ENCODE measurements around the gene HOXC11.

The HOXC11 gene

DNA sequence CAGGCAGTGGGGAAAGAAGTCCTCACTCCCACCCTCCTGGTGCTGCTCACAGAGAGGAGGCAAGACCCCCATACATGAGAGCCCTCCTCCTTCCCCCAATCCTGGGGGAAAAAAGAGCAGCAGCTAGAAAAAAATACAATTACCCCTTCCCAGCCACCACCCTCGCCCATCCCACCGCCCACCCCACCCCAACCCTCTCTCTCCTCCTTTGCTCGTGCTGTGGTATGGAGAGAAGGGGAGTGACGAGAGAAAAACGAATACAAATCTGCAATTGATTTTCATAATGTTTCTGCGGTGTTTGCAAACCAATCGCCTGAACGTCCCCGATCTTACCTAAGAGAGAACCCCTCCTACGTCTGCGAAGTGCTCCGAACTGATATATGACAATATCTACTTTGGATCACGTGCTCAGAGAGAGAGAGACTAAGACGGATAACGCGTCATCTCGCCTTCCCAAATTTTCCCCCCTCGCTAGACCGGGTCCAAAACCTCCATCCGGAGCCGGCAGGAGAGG, at the start of gene HOXC11:
Gene HOXC11 (plus strand): TSS at position 405 of the 514 bp plus-strand sequence. CDS start 116 bp downstream, outside the sequence.
- no peak for DNase-seq (ENCODE audit: low read depth)
- H3K4me3 ChIP-seq (ENCODE audit: low read depth, low read length): peak within 1 kb of the TSS; percentile 75

DNA sequence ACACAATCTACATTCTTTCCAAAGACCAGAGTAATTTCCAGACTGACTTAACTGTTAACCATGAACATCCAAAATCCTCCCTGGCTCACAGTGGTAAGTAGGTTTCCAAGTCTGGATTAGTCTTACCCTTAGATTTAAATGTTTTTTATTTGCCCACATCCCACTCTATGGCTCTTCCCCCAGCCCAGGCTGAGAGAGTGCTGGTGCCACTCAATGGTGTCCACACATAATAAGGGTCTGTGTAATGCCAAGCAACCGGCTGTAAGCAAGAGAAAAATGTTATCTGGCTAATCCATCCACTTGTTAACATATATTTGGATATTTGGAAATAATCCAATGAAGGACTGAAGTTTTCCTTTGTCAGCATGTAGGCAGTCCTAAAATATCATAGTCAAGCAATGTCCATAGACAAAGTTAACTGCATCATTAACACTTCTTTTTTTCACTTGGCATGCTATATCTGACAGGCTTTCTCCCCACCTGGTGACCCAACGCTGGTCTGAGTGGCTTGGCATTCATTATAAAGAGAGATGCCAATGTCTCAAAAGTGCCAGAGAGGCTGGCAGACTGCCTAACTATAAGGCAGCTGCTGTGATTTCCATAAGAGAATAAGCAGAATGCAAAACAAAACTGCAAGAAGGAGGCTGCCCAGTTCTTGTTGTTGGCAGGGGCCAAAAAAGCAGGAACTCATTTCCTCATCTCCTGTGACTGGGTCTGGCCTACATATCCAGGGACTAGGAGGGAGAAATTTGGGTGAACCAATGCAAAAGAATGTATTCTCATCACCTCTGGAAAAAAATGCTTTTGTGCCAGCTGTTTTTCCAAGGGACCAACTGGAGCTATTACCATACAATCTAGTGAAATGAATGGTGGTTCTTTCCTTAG, 48.2 kb upstream of the HOXC11 start:
- H3K4me3 ChIP-seq (ENCODE audit: low read depth, low read length): no peak overlapping the region
- no peak for DNase-seq (ENCODE audit: low read depth)

DNA sequence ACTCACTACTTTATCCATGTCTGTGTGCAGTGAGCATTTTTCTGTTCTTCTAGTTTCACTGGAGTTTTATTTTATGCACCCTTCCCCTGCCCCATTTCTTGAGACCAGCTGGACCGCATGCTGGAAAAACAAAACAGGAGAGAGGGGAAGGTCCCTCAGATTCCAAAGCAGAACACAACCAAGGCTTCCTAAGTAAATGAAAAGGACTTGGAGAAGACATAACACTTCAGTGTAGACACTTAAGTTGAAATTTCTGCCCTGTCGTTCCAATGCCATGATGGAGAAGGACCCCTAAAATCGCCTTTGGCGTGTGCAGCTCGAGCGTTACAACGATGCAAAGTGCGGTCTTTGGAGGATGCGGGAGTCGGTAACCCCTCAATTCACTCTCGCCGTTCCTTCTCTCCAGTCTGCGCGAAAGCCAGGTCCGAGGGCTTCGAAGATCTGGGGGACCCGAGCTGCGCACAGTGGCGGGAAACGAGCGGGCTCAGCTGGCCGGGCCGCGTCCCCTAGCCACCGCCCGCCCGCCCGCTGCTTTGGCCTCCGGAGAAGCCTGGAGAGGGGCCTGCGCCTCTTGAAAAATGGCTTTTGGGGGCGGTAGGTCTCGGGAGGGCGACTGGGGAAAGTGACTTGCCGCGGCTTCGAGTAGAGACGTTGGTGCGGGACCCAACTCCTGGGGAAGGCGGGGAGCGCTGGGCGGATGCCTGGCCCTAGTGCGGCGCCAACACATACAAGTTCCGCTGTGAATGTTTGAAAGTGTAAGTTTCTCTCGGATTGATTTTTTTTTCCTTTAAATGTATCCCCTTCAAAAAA, 45.5 kb upstream of the HOXC11 start:
- no peak for DNase-seq (ENCODE audit: low read depth)
- no peak overlapping the region for H3K4me3 ChIP-seq (ENCODE audit: low read depth, low read length)

DNA sequence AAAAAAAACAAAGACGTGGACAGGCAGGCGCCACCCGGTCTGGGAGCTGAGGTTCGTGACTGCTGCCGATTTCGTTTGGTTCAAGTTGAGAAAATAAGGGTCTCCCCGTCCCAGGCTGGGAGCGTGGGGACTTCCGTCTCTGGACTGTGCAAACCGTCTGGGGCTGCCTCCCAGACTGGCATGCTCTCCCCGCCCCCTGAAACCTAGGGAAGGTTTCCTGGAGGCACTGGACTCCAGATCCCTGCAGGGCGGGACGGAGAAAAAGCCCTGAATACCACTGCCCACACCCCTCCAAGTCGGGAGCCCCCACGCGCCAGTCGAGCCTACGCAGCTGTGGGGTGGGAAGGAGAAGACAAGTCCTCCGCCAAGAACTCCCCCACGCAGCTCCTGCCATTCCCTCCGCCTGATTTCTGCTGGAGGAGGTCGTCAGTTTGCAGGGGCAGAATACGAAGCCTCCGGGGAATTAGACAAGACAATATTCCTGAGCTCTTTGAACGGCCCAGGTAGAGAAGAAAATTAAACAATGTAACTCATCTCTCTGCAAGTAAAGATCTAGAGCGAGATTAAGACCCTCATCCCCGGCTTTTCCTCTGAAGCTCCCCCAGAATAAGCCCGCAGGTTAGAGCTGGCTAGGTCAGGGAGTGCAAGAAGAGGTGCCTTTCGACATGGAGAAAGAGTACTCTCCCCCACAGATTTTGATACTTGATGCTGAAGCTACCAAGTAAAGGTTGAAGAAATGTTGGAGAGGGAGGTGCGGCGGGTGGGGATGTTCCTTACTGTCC, 44.7 kb upstream of the HOXC11 start:
- H3K4me3 ChIP-seq (ENCODE audit: low read depth, low read length): no peak overlapping the region
- DNase-seq (ENCODE audit: low read depth): no peak

DNA sequence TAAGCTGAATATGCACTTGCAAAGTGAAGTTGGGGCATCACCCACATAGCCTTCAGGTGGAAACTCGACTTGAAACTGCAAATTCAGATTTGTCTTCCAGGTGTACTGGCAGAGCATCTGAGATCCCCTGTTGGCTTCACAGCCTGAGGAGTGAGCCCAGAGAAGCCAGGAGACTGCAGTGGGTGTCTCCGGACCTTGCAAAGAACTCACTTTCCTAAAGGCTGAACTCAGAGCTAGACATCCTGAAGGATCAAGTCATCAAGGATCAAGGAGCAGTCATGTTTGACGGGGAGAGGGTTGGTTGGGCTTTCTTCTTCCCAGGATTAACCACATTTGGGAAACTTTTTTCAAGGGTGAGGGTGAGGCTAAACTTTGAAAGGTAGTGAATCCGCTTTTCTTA, 43.4 kb upstream of the HOXC11 start:
- DNase-seq (ENCODE audit: low read depth): no peak
- no peak overlapping the region for H3K4me3 ChIP-seq (ENCODE audit: low read depth, low read length)

DNA sequence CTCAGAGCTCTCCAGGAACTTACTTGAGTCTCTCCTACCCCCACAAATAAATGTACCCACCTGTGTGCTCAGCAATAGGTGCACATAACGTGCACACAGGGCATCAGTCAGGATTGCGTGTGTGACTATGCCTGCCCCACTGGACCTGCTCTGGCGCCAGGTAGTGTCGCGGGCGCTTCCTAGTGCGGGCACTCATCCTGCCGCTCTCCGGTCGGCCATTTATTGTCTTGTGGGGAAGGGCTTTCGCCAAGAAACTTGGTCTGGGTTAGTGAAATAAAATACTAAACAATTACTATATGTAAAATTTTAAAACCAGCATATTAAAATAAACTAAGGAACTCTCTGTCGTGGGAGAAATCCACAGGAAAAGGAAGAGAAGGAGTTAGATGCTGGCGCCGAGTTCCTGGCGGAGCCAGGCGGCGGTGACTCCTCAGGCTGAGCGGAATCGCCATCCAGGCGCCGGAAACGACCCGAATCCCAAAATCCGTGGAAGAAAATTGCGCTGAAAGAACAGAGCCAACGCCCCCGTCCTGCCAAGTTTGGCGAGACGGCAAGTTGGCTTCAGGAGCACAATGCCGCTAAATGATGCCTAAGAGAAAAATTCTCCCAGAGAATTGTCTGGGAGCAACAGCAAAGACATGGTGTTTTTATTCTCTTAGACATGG, 42.2 kb upstream of the HOXC11 start:
- H3K4me3 ChIP-seq (ENCODE audit: low read depth, low read length): no peak overlapping the region
- DNase-seq (ENCODE audit: low read depth): no peak

DNA sequence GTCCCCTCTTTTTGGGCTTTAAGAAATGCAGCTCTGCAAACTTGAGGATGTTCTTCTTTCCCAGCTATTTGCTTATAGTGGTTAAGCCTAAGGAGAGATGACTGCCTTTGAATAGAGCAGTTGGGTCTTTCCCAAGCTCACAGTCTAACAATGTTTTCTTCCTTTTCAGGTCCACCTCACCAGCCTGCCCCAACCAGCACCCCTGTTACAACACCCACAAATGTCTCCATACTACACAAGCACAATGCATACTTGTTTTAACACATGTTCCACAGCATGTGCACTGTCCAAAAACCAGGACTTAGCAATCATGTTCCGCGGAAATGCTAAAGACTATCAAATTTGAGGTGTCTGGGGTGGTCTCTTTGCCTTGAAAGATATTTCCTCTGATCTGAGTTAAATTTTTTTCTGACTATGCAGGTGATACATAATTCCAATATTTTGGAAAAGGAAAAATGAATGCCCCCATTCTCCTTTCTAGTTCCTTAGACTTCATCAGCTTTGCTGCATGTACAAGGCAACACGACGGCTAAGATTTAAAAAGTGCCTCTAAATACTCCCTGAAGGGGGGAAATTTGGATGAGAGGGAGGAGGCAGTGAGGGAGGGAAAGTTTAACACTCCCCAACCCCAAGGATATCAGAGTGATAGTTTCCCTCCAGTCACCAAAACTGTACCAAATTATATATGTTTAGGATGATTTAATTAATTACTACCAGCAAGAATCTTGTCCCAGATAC, 40.9 kb upstream of the HOXC11 start:
- DNase-seq (ENCODE audit: low read depth): no peak
- H3K4me3 ChIP-seq (ENCODE audit: low read depth, low read length): no peak overlapping the region

DNA sequence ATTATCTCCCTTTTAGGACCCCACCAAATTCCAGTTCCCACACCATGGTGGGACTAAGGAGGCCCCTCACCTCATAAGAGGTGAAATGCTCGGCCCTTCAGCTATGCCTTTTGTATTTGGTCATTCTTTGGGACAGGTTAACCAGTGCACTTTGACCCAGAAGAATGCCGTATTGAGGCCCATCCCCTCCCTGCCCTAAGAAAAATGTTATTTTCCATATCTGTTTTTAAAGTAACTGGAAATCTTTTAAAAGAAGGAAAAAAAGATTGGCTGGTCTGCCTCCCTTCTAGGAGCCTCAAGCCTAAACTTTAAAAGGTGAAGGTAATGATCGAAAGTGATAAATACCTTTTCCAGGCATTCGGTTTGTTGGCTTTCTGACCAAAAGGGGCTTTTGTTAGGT, 40.0 kb upstream of the HOXC11 start:
- H3K4me3 ChIP-seq (ENCODE audit: low read depth, low read length): no peak overlapping the region
- no peak for DNase-seq (ENCODE audit: low read depth)

DNA sequence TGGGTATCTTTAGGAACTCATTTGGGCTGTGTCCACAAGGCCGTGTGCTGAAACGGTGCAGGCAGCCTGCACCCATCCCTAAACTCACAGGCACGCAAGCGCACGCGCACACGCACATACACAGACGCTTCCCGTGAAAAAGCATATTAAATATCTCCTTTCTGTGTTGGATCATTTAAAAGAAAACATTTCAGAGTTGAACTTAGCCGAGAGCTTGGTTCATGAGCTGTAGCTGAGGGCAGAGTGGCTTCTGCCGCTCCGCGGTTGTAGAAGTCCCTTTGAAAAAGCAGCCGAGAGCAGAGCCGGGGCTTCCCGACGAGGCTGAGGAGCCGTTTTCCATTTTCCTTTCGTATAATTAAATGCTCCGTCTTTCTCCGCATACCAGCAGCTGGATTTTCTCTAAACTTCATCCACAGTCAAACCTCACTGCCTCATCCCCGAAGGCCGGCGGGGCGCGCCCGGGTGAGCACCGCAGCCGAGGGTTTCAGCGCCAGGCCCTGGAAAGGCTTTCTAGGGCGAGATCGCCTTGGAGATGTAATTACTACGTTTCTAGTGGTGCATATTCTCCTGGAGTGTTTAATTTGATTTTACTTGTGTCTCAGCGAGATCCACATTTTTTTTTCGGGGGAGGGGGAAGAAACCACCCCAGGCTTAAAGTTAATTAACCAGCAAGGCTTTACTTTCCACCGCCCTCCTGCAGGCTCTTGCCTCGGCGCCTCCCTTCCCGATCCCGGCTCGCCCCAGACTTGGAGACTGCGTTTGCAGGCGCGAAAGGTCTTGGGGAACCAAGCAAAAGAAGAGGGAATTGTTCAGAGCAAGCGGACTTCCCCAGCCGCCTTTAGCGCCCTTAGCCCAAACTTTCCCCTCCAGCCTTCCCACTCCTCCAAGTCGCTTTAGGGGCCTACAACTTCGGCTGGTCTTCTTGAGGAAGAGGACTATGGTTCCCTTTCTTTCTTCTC, 37.3 kb upstream of the HOXC11 start:
- H3K4me3 ChIP-seq (ENCODE audit: low read depth, low read length): peak overlapping the region; percentile 8
- no peak for DNase-seq (ENCODE audit: low read depth)

DNA sequence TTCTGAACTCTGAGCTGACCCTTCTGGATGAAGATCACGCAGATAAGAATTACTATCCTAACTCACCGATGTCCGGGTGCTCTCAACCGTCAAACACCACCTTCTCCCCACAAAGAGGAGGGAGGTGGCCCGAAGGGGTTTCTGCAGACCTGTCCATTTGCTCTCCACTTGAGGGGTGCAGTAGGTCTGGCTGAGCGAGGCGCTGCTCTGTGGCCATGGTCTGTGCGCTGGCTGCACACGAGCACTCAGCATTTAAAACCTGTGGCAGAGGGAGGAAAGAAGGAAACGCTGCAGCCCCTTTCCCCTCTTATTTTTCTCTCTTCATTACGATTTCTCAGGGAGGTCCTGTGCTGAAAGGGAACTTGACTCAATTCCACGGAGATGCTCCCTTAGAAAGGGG, 35.8 kb upstream of the HOXC11 start:
- H3K4me3 ChIP-seq (ENCODE audit: low read depth, low read length): no peak overlapping the region
- DNase-seq (ENCODE audit: low read depth): no peak

DNA sequence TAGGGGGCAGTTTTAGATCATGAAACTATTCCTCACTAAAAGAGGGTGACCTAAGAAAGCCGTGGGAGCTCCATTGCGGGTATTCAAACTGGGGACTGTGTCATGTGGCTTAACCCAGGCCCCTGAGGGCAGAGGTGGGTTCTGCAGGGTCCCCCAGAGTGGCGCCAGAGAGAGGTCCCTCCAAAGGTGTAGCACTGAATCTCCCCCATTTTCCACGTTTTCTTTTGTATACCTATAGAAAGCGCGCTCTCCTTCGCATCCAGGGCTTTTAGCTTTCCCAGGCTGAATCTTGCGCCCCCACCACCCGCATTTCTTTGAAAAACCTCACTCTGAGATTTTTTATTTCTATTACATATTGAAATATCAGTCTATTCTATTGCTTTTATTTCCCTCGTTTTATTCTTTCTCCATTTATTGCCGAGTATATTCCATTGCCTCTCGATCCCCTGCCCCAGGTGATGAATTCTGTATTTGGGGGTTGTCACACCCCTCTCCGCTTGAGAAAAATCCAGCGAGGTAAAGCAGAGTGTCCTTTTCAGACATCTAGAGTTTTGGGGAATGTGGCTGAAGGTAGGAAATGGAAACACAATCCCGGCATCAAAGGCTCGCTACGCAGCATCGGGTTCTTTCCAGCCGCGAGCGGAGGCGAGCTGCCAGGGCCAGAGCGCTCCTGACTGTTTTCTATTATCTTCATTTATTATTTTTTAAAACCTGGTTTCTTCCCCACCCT, 35.2 kb upstream of the HOXC11 start:
- peak overlapping the region; percentile 38 for H3K4me3 ChIP-seq (ENCODE audit: low read depth, low read length)
- DNase-seq (ENCODE audit: low read depth): no peak

DNA sequence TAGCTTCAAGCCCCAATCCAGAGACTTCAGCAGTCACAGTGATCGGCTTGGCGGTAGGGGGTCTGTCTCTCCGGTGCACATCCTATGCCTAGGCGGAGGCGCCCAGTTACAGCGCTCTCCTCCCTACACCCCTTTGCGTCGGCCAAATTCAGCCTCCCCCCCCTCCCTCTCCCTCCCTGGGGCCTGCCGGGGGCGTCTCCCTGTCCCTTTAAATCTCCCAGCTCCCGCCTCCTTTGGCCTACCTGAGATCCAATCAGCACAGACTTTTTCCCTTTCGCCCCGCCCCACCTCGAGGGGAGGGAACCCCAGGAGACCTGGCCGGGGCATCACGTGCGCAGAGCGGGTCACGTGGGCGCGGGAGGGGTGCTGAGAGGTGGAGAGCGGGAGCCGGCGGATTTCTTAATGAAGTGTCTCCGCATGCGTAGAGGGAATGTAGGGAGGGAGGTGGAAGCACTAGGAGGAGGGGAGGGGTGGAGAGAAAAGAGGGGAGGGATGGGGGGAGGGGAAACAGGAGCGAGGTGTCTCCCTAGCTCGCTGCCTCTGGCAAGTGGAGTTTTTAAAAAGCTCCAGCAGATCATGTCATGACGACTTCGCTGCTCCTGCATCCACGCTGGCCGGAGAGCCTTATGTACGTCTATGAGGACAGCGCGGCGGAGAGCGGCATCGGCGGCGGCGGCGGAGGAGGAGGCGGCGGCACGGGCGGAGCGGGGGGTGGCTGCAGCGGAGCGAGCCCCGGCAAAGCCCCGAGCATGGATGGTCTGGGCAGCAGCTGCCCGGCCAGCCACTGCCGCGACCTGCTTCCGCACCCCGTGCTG, 34.4 kb upstream of the HOXC11 start, which contains the start of gene HOXC13:
Gene HOXC13 (plus strand): TSS at position 506 of the 815 bp plus-strand sequence. CDS start 76 bp downstream, at position 582.
- peak; percentile 49 for DNase-seq (ENCODE audit: low read depth)
- H3K4me3 ChIP-seq (ENCODE audit: low read depth, low read length): peak within 1 kb of the TSS; percentile 38

DNA sequence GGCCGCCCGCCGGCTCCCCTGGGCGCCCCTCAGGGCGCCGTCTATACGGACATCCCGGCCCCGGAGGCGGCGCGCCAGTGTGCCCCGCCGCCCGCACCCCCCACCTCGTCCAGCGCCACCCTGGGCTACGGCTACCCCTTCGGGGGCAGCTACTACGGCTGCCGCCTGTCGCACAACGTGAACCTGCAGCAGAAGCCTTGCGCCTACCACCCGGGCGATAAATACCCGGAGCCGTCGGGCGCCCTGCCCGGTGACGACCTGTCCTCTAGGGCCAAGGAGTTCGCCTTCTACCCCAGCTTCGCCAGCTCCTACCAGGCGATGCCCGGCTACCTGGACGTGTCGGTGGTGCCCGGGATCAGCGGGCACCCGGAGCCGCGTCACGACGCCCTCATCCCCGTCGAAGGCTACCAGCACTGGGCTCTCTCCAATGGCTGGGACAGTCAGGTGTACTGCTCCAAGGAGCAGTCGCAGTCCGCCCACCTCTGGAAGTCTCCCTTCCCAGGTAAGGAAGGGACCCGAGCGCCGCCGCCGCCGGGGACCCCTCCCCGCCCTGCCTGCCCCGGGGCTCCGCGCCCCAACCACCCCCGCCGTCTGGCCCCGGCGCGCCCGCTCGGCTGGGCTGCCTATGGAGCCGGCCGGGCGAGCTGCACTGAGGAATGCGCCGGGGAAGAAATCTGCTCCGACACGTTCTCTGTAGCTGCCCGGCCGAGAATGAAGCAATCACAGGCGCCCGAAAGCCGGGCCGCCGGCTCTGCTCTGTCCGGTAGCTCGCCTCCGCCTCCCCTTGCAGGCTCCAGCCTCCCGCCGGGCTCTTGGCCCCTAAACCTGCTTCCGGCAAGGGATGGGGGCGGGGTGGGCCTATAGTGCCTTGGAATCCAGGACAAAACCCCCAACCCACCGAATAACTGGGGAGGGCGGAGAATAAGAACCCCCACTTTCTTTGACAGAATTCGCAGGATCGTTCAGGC, 33.5 kb upstream of the HOXC11 start:
- H3K4me3 ChIP-seq (ENCODE audit: low read depth, low read length): peak overlapping the region; percentile 38
- DNase-seq (ENCODE audit: low read depth): no peak

DNA sequence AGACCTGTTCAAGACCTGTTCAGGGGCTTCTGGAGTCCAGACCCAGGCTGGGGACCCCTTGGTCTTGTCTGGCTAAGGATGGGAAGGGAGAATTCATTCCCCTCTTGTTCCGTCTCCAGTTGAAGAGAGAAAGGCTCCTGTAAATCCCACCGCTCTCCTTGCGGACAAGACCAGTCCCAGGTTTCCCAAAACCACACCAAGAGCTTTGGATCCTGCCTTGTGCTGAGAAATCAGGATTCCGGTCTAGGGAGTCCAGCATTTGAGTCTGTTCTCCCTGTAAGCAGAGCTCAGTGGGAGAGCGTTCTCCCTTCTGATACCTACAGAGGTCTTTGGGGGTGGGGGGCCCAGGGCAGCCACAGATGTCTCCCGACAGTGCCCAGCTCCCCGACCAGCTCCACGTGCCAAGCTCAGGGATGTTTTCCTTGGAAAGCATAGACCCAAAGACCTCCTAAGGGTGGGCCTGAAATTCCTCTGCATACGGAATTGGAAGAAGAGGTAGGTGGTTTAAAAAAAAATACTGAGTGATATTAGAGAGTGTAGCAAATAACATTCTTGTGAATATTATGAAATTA, 32.4 kb upstream of the HOXC11 start:
- no peak for DNase-seq (ENCODE audit: low read depth)
- peak overlapping the region; percentile 16 for H3K4me3 ChIP-seq (ENCODE audit: low read depth, low read length)
